Calu3 (cell line): Measurements from ENCODE around the gene CXXC4. TPM values are rescaled to one million over a fixed set of nuclear protein-coding genes. Genes with fewer than 3 reads are reported as not detected.
A peak's percentile ranks its signal among the peaks of the same experiment; 100 is the strongest.

ENCODE experiments used
- BruUV-seq: library from RNA; stranded (reverse); fragments of 400-500 nt; replicated peaks from 2 replicates; lab custom pipeline; 2021; lab: Mats Ljungman, UMichigan
- CTCF ChIA-PET: fragments of 300-600 bp; sonication (Branson Sonifier 250); formaldehyde crosslinking; loops from one replicate; lab custom pipeline; 2022; ENCODE audit warnings: antibody characterized with exemption; lab: Charles Lee
- DNase-seq: peaks from one replicate; pipeline ENCODE4 v3.0.0; 2022
- H3K27ac Mint-ChIP-seq: one replicate; pipeline ENCODE4 v1.8.0; 2022; ENCODE audit warnings: mixed read lengths; ENCODE audit not compliant: unreplicated experiment
- H3K27me3 Mint-ChIP-seq: one replicate; pipeline ENCODE4 v1.8.0; 2022; ENCODE audit warnings: mixed read lengths; ENCODE audit not compliant: unreplicated experiment
- H3K36me3 Mint-ChIP-seq: one replicate; pipeline ENCODE4 v1.8.0; 2022; ENCODE audit warnings: mild to moderate bottlenecking, moderate library complexity, mixed read lengths; ENCODE audit not compliant: insufficient read depth, unreplicated experiment
- H3K4me1 Mint-ChIP-seq: one replicate; pipeline ENCODE4 v1.8.0; 2022; ENCODE audit warnings: mild to moderate bottlenecking, low read depth, mixed read lengths; ENCODE audit not compliant: unreplicated experiment
- H3K4me3 Mint-ChIP-seq: one replicate; pipeline ENCODE4 v1.8.0; 2022; ENCODE audit warnings: mild to moderate bottlenecking, low read depth, moderate library complexity, mixed read lengths; ENCODE audit not compliant: unreplicated experiment
- H3K9me3 Mint-ChIP-seq: one replicate; pipeline ENCODE4 v1.8.0; 2022; ENCODE audit warnings: low read depth, mixed read lengths; ENCODE audit not compliant: unreplicated experiment
- CTCF ChIP-seq: fragments of 200-600 bp; IDR thresholded peaks from one replicate; pipeline ENCODE4 v1.8.0; 2022; ENCODE audit warnings: antibody characterized with exemption; ENCODE audit not compliant: unreplicated experiment
- intact Hi-C: fragments of 100-400 bp; cut with micrococcal nuclease; formaldehyde crosslinking; loops from one replicate; pipeline ENCODE4 v1.10.0; 2022; ENCODE audit not compliant: unreplicated experiment
- total RNA-seq: library from RNA; stranded (reverse); gene quantifications from 2 replicates; pipeline ENCODE4 v1.2.3, GENCODE V29; 2022

The CXXC4 gene
- total RNA-seq, 1 experiment from 2014 or later: 0.66 TPM

- H3K36me3 Mint-ChIP-seq: peaks cover 32% of the 10 kb centered on the region
- H3K4me3 Mint-ChIP-seq: peak overlapping the region; percentile 75
- H3K27me3 Mint-ChIP-seq: no peaks in the 10 kb centered on the region
- intact Hi-C loops: no loop called here
- H3K4me1 Mint-ChIP-seq: peaks cover 14% of the 10 kb centered on the region
- DNase-seq: no peak
- no peaks in the 10 kb centered on the region for H3K9me3 Mint-ChIP-seq
- BruUV-seq: no TSS peak
- no peak for TF ChIP-seq CTCF
- CTCF ChIA-PET: interaction anchor here (0.6 kb wide), 2 partner anchors 102 to 960 kb away, joined by 3 to 6 read pairs; no protein-coding TSS in a partner anchor
- H3K27ac Mint-ChIP-seq: peak overlapping the region; percentile 30
These were observed 4.5 kb downstream of the CXXC4 start for GRCh38 chr4:104490096-104490769.

DNA sequence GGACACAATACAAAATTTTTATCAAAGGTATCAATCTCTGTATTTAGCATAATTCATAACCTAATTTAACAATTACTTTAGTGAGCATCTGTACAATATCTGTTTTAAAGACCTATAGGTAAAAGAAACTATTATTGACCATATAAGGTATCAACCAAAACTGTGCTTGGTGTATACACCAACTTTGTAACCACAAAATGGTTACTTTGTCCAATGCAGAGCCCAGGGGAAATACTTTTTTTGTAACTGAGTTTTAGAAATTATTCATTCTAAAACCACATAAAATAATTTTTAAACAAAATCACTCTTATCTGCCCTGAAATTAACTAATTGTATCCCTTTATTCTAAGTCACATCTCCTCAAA, 5.0 kb downstream of the CXXC4 start:
- CTCF ChIA-PET: no interaction called here
- no peak overlapping the region for H3K4me3 Mint-ChIP-seq
- intact Hi-C loops: no loop called here

GRCh38 chr4:104488151-104488550, 6.5 kb downstream of the CXXC4 start:
- H3K4me1 Mint-ChIP-seq: peaks cover 7% of the 10 kb centered on the region
- CTCF ChIA-PET: no interaction called here
- intact Hi-C loops: no loop called here
- H3K9me3 Mint-ChIP-seq: no peaks in the 10 kb centered on the region
- no peak overlapping the region for H3K4me3 Mint-ChIP-seq
- H3K27me3 Mint-ChIP-seq: no peaks in the 10 kb centered on the region
- DNase-seq: no peak
- TF ChIP-seq CTCF: no peak
- no TSS peak for BruUV-seq
- H3K27ac Mint-ChIP-seq: no peak overlapping the region
- H3K36me3 Mint-ChIP-seq: peaks cover 19% of the 10 kb centered on the region

More for the DNA sequence above, 5.0 kb downstream of the CXXC4 start:
- peaks cover 26% of the 10 kb centered on the region for H3K36me3 Mint-ChIP-seq
- no peak for DNase-seq
- H3K27ac Mint-ChIP-seq: no peak overlapping the region
- H3K9me3 Mint-ChIP-seq: no peaks in the 10 kb centered on the region
- BruUV-seq: TSS peak; percentile 6
- no peaks in the 10 kb centered on the region for H3K27me3 Mint-ChIP-seq
- TF ChIP-seq CTCF: no peak
- H3K4me1 Mint-ChIP-seq: peaks cover 14% of the 10 kb centered on the region

GRCh38 chr4:104486716-104487504, 7.8 kb downstream of the CXXC4 start:
- no peak for TF ChIP-seq CTCF
- Mint-ChIP-seq H3K9me3 (no peaks in the 10 kb centered on the region), H3K4me3 (no peak overlapping the region), H3K4me1 (no peaks in the 10 kb centered on the region), H3K27ac (no peak overlapping the region), H3K36me3 (peaks cover 16% of the 10 kb centered on the region), H3K27me3 (no peaks in the 10 kb centered on the region)
- CTCF ChIA-PET: no interaction called here
- intact Hi-C loops: no loop called here
- DNase-seq: no peak
- BruUV-seq: no TSS peak
